COR-L47 (cell line): ENCODE results near the gene DHFR.
"Not testable (repeated sequence)": the region's sequence is repeated elsewhere in the genome, so short reads cannot be mapped to it uniquely, and the experiment has no call there.

Source experiments
- DNase-seq: peaks from one replicate; lab custom pipeline; 2025; lab: John Stamatoyannopoulos, UW

Gene DHFR

DNA sequence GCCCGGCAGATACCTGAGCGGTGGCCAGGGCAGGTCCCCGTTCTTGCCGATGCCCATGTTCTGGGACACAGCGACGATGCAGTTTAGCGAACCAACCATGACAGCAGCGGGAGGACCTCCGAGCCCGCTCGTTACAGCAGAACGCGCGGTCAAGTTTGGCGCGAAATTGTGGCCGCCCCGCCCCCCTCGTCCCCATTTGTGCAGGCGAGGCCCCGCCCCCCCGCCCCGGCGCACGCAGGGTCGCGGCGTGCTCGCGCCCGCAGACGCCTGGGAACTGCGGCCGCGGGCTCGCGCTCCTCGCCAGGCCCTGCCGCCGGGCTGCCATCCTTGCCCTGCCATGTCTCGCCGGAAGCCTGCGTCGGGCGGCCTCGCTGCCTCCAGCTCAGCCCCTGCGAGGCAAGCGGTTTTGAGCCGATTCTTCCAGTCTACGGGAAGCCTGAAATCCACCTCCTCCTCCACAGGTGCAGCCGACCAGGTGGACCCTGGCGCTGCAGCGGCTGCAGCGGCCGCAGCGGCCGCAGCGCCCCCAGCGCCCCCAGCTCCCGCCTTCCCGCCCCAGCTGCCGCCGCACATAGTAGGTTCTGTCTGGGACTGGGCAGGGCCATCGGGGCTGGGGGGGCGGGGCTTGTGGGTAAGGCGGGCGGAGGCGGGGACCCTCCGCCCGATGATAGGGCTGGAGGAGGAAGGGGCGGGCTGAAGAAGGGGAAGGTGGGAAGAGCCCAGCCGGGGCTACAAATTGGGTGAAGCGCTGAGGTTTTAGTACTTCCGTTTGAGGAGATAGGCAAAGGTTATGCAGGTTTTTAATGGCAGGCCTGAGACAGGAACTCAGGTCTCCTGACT, at the start of gene DHFR, which contains the start of gene MSH3:
Gene DHFR, minus strand, starts transcription at position 593 of the 840 bp plus-strand sequence. Its CDS starts 494 bp downstream, at position 99.
Gene MSH3, plus strand, starts transcription at position 262 of the 840 bp plus-strand sequence. Its CDS starts 76 bp downstream, at position 338.
- DNase-seq = peak; percentile 91

DNA sequence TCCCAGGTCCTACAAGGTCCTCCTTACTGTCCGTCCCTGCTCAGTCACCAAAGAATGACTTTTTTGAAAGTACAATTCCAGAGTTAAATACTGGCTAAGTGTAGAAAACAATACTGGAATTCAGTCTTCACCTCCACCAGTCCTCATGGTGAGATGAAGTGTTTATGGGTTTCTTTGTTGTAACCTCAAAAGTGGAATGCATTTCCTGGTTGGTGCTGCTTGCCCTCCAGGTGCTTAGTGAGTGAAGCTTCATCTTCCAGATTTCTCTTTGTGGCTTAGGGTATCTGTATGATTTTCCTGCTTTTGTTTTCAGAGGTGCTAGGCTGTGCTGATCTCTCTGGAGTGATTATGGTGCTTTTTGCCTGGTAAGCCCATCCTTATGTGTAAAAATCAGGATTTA, 49.4 kb upstream of the DHFR start:
- no peak for DNase-seq

DNA sequence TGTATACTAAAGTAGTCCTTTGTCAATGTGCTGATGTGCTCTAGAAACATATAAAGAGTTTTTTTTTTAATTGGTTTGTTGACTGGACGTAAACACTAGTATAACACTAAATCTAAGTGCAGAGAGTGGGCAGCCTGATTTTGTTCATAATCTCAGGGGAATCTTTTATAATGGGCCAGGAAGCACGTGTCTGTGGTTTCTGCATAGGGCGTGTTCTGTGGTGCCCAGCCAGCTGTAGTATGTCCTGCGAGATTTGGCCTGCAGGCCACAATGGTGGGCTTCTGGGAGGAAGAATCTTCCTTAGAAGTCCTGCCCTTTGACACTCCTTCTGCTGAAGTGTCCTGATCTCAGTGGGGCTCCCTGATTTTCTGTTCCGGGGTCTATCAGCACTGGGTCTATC, 49.0 kb upstream of the DHFR start:
- no peak for DNase-seq

DNA sequence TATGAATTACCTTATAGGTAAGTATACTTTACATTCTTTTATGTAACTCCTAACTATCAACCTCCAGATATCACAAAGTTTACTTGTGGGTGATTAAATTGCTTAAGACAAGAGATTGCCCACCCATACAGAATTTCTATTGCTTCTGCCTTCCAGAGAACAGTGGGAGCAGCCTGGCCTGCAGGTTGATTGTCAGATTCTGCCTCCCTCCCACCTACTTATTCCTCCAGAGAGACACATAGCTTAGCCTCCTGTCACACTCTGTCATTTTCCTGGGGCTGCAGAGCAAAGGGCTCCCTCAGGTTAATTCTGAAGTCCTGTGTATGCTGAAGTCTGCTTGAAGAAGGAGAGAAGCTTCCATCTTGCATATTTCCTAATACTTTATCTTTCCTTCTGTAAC, 48.5 kb upstream of the DHFR start:
- DNase-seq = no peak

DNA sequence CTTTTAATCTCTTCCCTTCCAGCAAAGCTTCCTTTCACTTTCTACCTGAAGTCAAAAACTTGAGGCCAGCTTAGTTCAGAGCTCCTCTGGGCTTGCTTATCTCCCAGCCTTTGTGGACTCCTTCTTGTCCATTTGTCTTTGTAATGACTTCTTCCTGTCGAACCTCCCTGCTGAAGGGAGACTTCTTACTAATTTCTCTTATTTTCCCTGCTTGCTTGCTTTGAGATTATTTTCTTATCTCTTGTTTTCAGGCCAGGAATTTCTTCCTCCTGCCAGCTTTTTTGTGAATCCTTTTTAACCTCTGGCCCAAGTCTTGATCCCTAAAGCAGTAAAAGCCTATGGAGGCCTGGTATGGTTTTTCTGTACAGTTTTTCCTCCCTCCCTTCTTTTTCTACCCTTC, 46.8 kb upstream of the DHFR start:
- no peak for DNase-seq

DNA sequence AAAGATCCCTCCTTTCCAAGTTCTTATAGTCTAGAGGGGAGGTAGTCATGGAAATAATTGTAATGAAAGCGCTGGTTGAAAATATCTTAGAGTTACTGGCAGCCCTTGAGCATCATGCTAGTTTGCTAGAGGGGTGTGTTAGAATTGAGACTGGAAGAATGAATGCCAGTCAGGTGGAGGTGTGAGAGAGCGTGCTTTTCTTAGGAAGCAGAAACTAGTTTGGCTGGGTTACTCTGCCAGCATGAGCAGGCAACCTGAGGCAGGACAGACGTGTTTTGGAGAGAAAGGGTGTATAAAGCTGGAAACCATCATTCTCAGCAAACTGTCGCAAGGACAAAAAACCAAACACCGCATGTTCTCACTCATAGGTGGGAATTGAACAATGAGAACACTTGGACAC, 43.6 kb upstream of the DHFR start:
- no peak for DNase-seq

DNA sequence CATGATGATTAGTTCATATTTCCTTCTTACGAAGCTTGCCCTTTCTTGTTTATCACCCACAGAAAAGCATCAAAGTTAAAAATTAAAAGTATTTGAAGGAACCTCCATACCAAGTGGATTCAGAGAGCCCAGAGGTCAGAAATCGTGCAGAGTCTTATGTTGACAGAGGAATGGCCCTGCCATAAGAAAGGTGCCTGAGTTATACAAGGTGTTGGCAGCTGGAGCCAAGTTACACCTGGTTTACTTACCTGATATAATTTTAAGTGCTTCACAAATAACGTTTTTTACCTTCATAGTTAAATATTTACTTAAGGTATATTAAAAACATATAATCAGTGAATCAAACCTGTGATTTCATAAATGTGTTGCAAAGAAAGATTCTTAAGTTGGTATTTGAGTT, 42.3 kb upstream of the DHFR start:
- DNase-seq = no peak

DNA sequence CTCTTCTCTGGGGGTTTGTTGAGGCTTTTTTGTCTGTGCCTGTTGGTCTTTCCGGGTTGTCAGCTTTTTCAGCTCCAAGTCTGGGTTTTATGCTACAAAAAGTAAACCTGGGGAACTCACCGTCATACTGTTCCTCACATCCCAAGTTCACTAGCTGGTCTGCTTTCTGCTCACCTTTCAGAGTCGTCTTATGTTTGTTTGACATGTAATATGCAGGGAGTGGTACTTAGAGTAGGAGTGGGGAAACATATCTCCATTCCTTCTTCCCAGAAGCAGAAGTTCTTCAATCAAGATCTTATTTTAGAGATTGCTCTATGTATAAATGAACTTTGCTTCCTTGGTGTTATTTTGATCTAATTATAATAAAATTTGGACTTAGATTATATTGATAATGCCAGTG, 41.7 kb upstream of the DHFR start:
- no peak for DNase-seq

DNA sequence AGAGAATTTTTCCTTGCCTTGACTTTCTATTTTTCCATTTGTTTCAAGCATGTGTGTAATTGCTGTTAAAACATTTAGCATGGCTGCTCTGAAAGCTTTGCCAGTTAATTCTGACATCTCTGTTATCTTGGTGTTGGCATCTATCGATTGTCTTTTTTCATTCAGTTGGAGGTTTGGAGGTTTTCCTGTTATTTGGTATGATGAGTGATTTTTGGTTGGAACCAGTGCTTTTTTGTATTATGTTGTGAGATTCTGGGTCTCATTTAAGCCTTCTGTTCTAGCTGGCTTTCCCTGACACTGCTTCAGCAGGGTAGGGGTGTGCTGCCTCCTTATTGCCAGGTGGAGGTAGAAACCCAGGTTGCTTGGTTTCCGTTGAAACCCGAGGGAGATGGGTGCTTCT, 40.9 kb upstream of the DHFR start:
- no peak for DNase-seq

DNA sequence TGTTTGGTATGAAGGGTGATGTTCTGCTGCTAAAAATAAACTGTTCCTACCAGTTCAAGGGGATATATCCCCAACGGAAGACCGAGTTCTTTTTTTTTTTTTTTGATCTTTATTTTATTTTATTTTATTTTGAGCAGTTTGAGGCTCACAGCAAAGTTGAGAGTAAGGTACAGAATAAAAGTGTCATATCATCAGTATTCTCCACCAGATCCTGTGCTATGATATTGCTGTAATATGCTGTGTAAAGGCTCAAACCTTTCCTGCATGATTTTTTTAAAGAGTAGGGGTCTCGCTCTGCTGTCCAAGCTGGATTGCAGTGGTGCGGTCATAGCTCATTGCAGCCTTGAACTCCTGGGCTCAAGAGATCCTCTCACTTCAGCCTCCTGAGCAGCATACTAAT, 34.8 kb upstream of the DHFR start:
- no peak for DNase-seq

DNA sequence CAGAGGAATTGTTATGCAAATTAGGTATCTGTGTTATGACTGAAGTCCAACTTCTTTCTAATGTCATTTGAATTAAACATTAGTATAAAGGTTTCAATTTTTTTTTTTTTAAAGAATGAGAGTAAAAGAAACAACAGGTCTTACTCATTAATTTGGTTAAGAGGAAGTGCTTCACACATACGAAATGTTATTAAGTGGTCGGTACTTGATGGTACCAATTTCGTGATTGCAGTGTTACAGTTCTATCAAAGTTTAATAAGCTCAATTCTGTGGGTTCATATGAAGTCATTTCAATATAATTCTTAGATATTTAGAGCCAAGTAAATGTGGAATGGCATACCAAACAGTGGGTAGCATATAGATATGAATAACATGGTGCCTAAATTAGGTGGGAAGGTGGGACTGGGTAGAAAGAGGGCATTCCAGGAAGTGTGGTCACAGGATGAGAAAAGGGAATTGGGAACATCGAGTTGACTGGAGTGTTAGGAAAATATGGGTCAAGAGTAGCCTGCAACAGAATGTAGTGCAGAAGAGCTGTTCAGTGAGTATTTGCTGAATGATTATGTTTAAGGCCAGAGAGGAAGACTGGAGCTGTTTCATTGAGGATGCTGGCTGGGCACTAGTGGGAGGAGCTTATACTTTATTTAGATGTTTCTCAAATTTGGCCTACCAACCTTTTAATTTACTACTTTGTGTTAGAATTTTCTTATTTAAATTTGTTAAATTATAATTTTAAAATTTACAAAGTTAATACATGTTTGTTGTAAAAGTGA, 34.1 kb upstream of the DHFR start:
- no peak for DNase-seq

DNA sequence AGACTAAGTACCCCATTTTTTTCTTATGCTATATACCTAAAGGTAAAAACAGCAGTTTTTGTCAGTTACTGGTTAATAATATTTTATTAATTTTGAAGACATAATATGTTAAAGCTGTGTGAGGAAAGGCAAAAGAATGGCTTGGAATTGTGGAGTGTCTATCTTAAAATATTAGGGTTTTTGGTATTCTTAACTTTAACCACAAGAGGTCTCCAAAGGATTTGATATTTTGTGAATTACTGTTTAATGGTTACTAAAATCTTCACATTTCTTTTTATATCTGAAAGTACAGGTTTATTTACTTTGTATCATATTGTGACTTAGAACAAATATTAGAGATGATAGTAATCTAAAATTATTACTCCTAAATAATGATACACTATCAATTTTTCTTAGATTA, 32.0 kb upstream of the DHFR start:
- DNase-seq = peak; percentile 1

DNA sequence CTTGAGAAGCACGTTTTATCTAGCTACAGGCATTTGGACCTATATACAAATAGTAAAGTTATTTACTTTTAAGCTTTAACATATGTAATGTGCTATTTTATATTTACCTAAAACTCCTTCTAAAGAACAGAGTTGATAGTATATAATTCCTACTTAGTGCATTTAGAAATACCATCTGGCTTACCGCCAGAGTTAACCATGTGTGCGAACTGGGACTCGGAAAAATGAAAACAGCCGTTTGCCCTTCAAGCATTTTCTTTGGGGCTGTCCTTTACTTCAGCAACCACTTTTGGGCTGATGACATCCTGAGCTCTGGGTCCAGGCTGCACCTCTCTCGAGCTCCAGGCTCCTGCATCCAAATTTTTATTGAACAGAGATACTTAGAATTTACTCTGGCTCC, 21.9 kb upstream of the DHFR start:
- DNase-seq = no peak

DNA sequence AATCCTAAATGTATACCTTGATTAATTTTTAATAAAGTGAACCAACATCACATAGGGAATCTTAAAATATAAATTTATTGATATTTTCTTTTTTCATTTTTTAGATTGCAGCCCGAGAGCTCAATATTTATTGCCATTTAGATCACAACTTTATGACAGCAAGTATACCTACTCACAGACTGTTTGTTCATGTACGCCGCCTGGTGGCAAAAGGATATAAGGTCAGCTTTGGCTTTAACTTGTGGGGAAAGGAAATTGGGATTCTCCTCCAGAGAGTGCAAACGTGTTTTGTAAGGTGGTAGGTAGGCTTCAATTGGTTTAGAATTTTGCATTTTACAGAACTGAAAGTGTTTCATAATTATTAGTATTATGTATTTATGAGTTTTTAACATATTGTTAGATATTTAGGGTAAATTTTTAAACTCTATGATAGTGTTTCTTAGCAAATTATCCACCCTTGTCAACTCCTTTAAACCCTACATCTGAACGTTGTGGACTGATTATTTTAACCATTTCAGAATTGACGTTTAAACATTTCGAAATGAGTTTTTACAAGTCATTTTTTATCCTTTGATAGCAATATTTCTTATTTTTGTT, 17.5 kb upstream of the DHFR start:
- DNase-seq = peak; percentile 60

DNA sequence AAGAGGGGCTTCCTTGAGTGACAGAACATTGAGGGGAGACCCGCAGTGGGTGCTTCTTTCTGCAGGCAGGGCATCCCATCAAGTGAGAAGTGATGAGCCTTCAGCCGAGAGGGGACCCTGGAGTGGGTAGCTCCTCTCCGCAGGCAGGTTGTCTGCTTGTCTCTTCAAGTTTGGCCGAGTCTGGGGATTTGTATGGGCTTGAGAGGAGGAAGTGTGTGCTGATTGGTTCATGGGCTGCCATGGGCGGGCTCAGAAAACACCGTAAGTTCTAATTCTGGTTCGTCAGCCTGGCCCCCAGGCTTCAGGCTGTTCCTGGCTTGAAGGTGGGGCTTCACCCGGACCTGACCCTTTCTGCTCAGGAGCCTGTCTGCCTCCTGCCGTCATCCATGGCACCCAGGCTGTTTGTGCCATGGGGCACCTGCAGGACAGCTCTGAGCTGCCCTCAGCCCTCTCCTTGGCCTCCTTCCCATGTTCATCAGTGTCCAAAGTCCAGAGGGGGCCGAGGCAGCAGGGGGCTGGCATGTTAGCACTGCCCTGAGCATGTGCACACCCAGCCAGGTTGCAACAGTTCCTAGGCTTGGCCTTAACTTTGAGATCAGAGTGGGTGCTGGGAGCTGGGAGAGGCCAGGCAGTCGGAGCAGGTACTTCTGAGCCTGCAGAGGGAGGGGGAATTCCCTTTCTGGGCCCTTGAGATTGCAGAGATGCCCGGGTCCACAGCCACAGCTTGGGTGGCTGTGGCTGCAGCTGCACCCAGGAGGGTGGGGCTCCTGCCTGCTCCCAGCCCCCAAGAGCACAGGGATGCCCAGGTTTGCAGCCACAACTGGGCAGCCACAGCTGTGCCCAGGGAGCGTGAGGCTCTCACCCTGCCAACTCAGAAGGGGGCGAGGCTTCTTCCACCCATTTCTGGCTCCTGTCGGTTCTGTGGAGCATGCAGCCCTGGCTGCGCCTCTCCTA, 13.5 kb upstream of the DHFR start:
- DNase-seq = no peak

DNA sequence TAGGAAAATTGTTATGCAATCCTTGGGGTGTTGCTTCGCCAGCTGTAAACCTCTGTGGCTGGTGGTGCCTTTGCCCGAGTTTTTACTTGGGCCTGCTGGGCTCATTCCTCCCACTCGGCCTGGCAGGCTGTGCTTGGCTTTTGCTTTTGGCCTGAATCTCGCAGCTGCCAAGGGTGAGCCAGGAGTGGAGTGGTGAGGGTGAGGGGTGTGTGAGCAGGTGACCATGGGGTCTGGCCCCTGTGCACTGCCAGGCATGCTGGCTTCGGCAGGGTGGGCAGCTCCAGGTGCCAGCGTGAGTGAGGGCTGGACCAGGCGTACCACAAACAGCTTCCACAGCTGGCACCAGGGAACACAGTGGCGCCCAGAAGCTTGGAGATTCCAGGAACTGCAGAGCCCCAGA, 12.6 kb upstream of the DHFR start:
- DNase-seq = no peak

DNA sequence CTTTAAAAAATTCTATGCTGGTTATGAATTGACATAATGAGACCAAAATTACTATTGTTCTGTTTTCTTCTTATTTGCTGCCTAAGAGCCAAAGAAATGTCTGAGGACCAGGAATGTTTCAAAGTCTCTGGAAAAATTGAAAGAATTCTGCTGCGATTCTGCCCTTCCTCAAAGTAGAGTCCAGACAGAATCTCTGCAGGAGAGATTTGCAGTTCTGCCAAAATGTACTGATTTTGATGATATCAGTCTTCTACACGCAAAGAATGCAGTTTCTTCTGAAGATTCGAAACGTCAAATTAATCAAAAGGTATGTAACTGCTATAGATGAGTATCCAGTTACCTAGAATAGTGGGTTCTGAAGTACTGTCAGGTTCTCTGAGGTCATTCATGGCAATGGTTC, 10.3 kb upstream of the DHFR start:
- no peak for DNase-seq

DNA sequence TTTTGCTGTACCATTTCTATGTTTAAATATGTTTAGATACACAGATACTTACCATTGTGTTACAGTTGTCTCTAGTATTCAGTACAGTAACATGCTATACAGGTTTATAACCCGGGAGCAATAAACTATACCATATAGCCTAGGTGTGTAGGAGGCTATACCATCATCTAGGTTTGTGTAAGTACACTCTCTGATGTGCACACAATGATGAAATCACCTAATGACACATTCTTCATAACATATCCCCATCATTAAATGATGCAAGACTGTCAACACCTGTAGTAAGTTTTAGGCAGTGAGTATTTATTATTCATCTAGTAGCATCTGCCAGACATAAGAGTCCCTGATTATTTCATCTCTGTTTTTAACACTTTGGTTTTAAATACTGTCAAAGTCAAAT, 7.3 kb upstream of the DHFR start:
- no peak for DNase-seq

DNA sequence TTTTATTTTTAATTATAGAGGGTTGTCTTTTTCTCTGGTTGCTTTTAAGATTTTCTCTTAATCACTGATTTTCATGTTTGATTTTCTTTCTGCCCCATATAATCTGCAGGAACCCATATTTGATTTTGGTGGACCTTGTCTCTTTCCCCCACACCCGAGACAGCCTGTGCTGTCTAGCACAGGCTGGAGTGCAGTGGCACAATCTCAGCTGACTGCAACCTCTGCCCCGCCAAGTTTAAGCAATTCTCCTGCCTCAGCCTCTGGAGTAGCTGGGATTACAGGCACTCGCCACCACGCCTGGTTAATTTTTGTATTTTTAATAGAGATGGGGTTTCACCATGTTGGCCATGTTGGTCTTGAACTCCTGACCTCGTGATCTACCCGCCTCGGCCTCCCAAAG, 5.9 kb upstream of the DHFR start:
- DNase-seq = not testable (repeated sequence)

DNA sequence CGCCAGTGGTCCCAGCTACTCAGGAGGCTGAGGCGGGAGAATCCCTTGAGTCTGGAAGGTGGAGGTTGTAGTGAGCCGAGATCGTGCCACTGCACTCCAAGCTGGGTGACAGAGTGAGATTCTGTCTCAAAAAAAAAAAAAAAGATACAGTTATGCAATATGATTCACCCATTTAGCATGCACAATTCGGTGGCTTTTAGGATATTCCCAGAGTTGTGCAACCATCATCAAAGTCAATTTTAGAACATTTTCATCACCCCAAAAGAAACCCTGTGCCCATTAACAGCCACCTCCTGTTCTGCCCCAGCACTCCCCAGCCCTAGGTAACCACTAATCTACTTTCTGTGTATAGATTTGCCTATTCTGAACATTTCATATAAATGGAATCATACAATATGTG, 4.3 kb upstream of the DHFR start:
- DNase-seq = no peak

DNA sequence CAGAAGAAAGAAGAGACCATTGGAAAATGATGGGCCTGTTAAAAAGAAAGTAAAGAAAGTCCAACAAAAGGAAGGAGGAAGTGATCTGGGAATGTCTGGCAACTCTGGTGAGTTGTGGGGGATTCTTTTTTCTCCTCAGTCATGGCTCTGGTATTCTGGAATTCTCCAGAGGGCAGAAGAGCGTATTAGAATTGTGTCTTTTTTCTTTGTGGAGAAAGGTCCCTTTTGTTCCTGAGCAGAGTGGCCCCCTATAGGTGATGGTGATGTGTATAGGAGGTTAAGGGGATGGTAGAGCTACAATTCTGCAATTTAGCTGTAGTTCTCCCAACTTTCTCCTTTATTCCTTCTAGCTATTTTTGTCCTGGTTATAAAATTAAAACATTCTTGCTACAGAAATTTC, 1.6 kb upstream of the DHFR start:
- peak; percentile 12 for DNase-seq
